Fibroblast of peridontal ligament (primary cell): ENCODE measurements around the gene SYNE2.

Source experiments
- DNase-seq: peaks from one replicate; pipeline ENCODE4 v3.0.0-alpha.2; 2010; ENCODE audit errors: extremely low read depth

SYNE2 gene

GRCh38 chr14:63960926-63961567, 108.2 kb downstream of the SYNE2 start:
- peak; percentile 52 for DNase-seq

- peak; percentile 45 for DNase-seq
Observed at GRCh38 chr14:63962906-63963305, 110.1 kb downstream of the SYNE2 start.

- DNase-seq, result no peak
Observed at GRCh38 chr14:63963439-63963838, 110.6 kb downstream of the SYNE2 start.

- DNase-seq, result no peak
Observed at GRCh38 chr14:63964113-63964512, 111.3 kb downstream of the SYNE2 start.

DNA sequence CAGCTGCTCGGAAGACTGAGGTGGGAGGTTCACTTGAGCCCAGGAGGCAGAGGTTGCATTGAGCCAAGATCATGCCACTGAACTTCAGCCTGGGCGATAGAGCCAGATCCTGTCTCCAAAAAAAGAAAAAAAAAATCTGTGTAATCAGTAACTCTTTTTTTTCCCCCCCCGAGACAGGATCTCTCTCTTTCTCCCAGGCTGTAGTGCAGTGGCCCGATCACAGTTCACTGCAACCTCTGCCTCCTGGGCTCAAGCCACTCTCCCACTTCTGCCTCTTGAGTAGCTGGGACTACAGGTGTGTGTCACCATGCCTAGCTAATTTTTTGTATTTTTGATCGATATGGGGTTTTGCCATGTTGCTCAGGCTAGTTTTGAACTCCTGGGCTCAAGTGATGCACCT, 113.6 kb downstream of the SYNE2 start:
- no peak for DNase-seq

DNA sequence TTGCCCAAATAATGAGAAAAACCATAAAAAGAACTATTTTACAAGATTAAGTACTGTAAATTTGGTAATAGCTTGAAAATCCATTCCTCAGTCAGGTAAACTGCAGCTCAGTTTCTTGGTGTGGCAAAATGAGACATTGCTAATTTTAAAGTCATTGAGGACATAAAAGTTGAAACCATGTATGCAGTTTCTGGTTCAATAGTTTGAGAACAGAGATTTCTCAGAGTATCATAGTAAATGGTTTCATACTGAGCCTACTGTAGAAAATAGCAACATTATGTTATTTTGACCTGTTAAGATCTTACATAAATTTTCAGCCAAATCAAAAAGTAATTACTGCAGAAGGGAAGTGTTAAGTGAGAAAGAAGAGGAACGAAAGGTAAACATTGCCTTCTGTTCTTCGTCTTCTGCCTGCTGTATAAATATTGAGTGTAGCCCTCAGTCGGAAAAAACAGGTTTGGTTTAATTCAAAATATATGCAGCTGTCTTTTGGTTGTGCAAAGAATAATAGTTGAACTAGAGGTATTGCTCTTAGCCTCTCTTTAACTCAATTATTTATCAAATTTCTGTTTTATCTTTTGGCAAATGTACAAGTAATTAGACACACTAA, 119.6 kb downstream of the SYNE2 start:
- DNase-seq, result no peak

- DNase-seq, result no peak
Observed at GRCh38 chr14:63974176-63974575, 121.4 kb downstream of the SYNE2 start.

DNA sequence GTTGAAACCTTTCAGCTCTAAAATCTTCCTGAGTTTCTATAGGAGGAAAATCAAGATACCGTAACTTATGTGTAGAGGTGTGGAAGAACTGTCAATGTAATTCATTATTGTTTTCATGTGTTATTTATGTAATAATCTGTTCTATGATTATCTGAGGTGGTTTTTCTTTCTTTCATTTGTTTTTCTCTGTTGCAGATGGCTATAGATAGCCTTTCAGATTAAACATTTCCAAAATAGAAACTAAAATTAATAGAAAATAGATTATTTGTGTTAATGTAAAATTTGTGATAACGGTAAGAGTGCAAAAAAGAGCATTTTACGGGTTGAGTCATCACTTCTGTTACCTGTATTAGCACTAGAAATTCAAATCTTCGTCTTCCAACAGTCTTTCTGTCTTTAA, 128.8 kb downstream of the SYNE2 start:
- no peak for DNase-seq

- DNase-seq, result no peak
Observed at GRCh38 chr14:63982156-63982555, 129.4 kb downstream of the SYNE2 start.

DNA sequence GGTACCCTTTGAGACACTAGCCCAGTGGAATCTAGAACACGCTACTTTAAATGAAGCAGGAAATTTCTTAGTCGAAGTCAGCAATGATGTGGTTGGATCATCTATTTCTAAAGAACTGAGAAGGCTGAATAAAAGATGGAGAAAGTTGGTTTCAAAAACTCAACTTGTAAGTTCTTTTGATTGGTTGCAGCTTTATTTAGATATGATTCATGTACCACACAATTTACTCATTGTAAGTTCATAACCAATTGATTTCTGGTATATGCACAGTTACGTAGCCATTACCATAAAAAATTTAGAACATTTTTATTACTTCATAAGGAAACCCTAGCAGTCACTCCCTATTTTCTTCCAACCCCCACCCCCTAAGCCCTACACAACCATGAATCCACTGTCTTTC, 129.8 kb downstream of the SYNE2 start:
- peak; percentile 15 for DNase-seq

GRCh38 chr14:63986789-63987533, 134.2 kb downstream of the SYNE2 start:
- peak; percentile 92 for DNase-seq

DNA sequence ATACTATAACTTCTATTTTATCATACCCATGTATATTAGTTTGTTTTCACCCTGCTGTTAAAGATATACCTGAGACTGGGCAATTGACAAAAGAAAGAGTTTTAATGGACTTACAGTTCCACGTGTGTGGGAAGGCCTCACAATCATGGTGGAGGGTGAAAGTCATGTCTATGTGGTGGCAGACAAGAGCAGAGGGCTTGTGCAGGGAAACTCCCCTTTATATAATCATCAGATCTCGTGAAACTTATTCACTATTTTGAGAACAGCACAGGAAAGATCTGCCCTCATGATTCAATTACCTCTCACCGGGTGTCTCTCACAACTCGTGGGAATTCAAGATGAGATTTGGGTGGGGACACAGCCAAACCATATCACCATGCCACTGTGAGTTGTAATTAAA, 135.8 kb downstream of the SYNE2 start:
- DNase-seq, result no peak

GRCh38 chr14:63991833-63992232, 139.0 kb downstream of the SYNE2 start:
- no peak for DNase-seq

- no peak for DNase-seq
Observed at GRCh38 chr14:63992858-63993257, 140.1 kb downstream of the SYNE2 start.

DNA sequence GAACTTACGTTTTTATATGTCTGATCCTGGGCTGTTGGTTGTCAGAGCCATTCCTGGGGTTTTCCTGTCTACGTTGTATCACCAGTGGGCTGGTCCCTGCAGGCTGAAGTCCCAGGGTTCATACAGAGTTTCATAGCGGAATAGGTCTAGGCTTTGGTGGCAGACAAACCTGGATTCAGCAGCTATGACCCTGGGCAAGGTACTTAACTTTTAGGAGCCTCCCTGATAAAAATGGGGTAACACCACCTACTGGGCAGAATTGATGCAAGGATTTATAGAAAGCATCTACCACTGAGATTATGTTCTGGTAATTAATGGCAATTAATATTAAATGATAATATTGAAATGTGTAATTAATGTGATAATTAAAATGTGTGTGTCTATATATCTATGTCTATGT, 141.2 kb downstream of the SYNE2 start:
- peak; percentile 18 for DNase-seq

DNA sequence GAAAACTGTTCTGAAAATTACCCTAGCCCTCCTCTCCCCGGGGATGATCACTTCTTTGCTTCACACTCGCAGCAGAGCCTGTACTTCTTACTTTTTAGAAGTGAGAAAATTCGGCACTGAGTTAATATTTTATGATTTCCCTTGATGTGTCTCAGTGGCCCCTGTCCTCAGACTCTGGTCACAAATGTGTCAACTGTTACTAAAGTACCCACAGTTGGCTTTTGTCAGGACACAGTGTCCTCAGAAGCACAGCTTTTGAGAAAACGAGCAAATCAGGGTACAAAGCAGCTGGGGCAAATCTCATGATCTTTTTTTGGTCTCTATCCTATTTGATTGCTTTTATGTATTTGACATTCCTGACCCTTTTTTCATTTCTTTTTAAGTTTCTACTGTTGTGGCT, 142.5 kb downstream of the SYNE2 start:
- no peak for DNase-seq

DNA sequence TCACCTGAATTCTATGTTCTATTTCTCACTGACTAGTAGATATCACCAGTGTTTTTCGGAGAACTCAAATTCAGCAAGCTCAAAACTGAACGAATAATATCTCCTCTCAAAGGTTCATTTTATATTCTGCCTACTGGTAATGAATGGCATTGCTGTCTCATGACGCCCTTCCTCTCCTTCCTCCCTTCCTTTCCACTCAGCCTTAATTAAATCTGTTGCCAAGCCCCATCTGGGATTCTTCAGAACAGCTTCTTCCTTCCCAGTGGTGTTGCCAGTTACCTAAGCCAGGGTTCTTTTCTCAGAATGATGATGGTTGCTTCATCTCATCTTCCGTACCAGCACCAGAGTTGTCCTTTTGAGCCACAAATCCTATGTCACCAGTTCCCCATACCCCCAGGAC, 143.2 kb downstream of the SYNE2 start:
- no peak for DNase-seq

- no peak for DNase-seq
Observed at GRCh38 chr14:63996625-63997220, 143.9 kb downstream of the SYNE2 start.

- no peak for DNase-seq
Observed at GRCh38 chr14:64000749-64001148, 147.9 kb downstream of the SYNE2 start.

DNA sequence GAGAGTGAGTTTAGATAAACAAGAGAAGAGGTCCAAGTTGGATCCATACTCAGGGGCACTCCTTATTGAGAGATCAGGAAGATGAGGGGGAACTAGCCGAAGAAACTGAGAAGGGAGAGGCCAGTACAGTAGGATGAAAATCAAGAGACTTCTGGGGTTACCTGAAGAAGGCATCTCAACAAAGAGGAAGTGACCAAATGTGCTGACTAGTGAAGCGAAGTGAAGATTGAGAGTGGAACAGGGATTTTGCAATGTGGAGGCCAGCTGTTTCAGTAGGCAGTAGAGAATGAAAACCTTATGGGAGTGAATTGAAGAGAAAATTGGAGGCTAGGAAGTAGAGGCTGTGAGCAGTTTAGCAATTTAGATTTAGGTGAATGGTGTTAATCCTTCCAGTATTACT, 153.0 kb downstream of the SYNE2 start:
- DNase-seq, result peak; percentile 6

DNA sequence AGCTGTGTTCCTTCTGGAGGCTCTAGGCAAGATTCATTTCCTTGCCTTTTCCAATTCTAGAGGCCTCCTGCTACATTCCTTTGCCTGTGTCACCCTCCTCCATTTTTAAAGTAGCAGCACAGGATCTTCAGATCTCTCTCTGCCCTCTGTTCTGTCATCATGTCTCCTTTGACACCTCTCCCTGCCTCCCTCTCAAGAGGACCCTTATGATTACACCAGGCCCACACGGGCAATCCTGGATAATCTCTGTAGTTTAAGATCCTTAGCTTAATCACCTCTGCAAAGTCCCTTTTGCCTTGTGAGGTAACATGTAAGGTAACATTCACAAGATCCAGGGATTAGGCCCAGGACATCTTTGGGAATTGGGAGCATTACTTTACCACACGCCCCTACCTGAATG, 155.2 kb downstream of the SYNE2 start:
- no peak for DNase-seq

- no peak for DNase-seq
Observed at GRCh38 chr14:64012003-64012402, 159.2 kb downstream of the SYNE2 start.

- no peak for DNase-seq
Observed at GRCh38 chr14:64012720-64013119, 159.9 kb downstream of the SYNE2 start.
